ENCODE results near the gene SH3RF2. TPM values are rescaled to one million over a fixed set of nuclear protein-coding genes. Genes with fewer than 3 reads are reported as not detected.
"Not testable (repeated sequence)": the region's sequence is repeated elsewhere in the genome, so short reads cannot be mapped to it uniquely, and the experiment has no call there.

The SH3RF2 gene
- total RNA-seq, 2 experiments from 2014 or later = 0.12 TPM; not detected in 1

DNA sequence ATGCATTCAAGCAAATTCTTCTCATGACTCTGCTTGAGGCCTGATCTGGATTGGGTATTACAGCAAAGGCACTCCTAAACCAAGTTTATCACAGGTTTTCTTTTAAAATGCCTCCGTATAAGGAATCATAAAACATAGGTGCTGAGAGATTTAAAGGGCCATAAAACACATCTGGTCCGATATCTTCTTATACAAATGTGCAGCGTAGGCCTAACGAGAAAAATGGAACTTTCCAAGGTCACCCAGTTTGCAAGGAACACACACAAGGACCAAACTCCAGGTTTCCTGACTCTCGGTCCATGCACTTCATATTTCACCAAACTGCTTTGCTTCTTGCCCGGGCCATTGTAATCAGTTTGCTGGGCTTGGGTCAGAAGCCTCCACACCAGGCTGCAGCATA is 22.1 kb downstream of the SH3RF2 start:
- ChIA-PET CTCF (no interaction called here), POLR2A (no interaction called here)
- Mint-ChIP-seq H3K36me3 (no peaks in the 10 kb centered on the region), H3K27ac (no peak overlapping the region), H3K27me3 (peaks cover 6% of the 10 kb centered on the region), H3K4me3 (no peak overlapping the region), H3K9me3 (no peaks in the 10 kb centered on the region), H3K4me1 (ENCODE audit: low read depth) (no peaks in the 10 kb centered on the region)
- no peak for DNase-seq
- intact Hi-C loops (cut with micrococcal nuclease) = no loop called here

DNA sequence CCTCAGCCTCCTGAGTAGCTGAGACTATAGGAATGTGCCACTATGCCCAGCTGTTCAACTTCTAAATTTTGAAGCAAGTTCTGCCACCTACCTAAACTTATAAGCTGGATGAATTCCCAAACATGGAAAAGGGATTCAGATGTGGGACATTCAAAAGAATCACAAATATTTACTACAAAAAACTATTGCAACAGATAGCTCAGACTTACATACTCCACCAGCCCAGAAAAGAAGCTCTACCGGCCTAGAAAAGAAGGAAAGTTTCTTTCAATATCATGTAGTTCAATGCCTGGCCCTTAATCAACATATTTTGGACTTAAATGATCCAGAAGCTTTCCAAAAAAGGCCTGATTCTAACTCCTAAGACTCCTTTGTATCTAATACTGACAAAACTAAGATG is 23.8 kb downstream of the SH3RF2 start:
- no peaks in the 10 kb centered on the region for H3K9me3 Mint-ChIP-seq
- DNase-seq = no peak
- no peaks in the 10 kb centered on the region for H3K27me3 Mint-ChIP-seq
- H3K27ac Mint-ChIP-seq = no peak overlapping the region
- intact Hi-C loops (cut with micrococcal nuclease) = no loop called here
- H3K4me3 Mint-ChIP-seq = no peak overlapping the region
- no peaks in the 10 kb centered on the region for H3K4me1 Mint-ChIP-seq (ENCODE audit: low read depth)
- H3K36me3 Mint-ChIP-seq = no peaks in the 10 kb centered on the region
- POLR2A ChIA-PET = no interaction called here
- CTCF ChIA-PET = no interaction called here

DNA sequence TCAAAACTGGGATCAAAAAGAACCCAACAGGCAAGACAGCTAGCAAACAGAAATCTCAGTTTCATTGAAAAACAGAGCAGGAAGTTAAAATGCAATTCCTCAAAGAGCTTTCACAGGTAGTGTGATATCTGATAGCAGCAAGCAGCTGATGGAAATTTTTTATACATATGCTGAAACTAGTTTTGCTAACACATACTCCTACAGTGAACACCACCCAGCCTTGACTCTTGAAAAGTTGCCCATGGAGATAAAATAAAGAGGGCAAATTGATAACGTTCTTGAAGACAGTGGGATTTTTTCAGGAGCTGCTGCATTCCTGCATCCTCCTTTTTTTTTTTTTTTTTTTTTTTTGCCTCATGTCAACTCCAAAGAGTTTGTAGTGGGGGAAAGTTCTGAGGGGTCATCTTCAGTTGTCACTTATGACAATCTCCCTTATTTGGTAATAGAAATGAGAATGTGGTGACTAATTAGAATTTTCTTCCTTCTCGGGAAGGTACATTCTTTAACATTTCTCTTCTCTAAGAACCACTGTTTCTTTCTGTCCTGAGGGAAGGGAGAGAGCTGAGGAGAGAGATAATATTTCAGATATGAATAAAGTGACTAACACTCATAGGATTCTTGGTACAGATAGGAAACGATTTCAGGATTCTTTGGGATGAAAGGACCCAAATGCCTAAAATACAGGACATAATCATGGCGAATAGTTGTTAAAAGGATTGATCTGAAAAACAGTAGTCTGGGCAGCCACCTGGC is 24.6 kb downstream of the SH3RF2 start:
- CTCF ChIA-PET = no interaction called here
- H3K36me3 Mint-ChIP-seq = no peaks in the 10 kb centered on the region
- no peak for DNase-seq
- POLR2A ChIA-PET = no interaction called here
- no peak overlapping the region for H3K4me3 Mint-ChIP-seq
- H3K9me3 Mint-ChIP-seq = no peaks in the 10 kb centered on the region
- intact Hi-C loops (cut with micrococcal nuclease) = no loop called here
- no peaks in the 10 kb centered on the region for H3K27me3 Mint-ChIP-seq
- H3K4me1 Mint-ChIP-seq (ENCODE audit: low read depth) = no peaks in the 10 kb centered on the region
- H3K27ac Mint-ChIP-seq = no peak overlapping the region

DNA sequence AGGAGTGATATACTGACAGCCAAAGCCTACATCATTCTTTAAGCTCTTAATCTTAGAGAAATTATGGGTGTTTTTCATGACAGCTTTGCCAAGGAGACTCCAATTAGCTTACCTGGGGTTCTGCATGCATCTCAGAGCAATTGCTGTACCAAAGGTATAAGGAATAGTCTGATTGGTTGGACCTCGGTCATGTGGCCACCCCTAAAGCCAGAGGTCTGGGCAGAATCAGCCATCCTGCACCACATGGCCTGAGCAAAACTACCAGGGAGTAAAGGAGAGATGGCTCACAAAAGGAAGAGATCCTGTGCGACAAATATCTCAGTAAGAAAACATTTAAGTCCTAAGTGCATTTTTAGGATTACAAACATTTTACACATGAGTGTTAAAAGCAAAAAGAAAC is 25.6 kb downstream of the SH3RF2 start:
- ChIA-PET POLR2A (no interaction called here), CTCF (no interaction called here)
- intact Hi-C loops (cut with micrococcal nuclease) = no loop called here
- no peaks in the 10 kb centered on the region for H3K4me1 Mint-ChIP-seq (ENCODE audit: low read depth)
- DNase-seq = no peak
- no peaks in the 10 kb centered on the region for H3K36me3 Mint-ChIP-seq
- no peak overlapping the region for H3K4me3 Mint-ChIP-seq
- no peak overlapping the region for H3K27ac Mint-ChIP-seq
- H3K27me3 Mint-ChIP-seq = no peaks in the 10 kb centered on the region
- H3K9me3 Mint-ChIP-seq = no peaks in the 10 kb centered on the region

DNA sequence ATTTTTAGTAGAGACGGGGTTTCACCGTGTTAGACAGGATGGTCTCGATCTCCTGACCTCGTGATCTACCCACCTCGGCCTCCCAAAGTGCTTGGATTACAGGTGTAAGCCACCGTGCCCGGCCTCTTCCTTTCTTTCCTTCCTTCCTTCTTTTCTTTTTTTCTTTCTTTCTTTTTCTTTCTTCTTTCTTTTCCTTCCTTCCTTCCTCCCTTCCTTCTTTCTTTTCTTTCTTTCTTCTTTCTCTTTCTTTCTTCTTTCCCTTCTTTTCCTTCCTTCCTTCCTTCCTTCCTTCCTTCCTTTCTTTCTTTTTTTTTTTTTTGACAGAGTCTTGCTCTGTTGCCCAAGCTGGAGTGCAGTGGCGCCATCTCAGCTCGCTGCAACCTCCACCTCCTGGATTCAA is 27.6 kb downstream of the SH3RF2 start:
- intact Hi-C loops (cut with micrococcal nuclease); POLR2A ChIA-PET; H3K27ac Mint-ChIP-seq; CTCF ChIA-PET; H3K9me3 Mint-ChIP-seq; H3K36me3 Mint-ChIP-seq; H3K27me3 Mint-ChIP-seq; H3K4me3 Mint-ChIP-seq; DNase-seq; H3K4me1 Mint-ChIP-seq (ENCODE audit: low read depth): not testable (repeated sequence)

DNA sequence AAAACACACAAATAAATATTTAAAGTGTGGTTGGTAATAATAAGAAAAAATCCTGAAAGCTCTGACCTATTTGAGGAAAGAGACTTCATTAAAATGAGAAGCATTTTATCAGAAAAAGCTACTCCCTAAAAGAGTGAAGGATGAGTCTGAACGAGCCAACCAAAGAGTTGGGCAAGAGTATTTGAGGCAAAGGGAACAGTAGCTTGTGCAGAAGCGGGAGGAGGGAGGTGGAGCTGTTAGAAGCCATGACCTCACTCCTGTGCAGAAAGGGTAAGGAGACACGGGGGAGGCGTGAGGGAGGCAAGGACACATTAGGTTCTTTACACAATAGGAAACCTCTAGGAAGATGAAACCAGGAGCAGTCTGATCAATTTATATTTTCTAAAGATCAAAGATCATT is 29.4 kb downstream of the SH3RF2 start:
- Mint-ChIP-seq H3K9me3 (no peaks in the 10 kb centered on the region), H3K4me1 (ENCODE audit: low read depth) (no peaks in the 10 kb centered on the region), H3K36me3 (no peaks in the 10 kb centered on the region), H3K4me3 (no peak overlapping the region), H3K27me3 (no peaks in the 10 kb centered on the region), H3K27ac (no peak overlapping the region)
- intact Hi-C loops (cut with micrococcal nuclease) = no loop called here
- ChIA-PET CTCF (no interaction called here), POLR2A (interaction anchor here (0.7 kb wide), 1 partner anchor 111 kb away, joined by 3 read pairs; no protein-coding TSS in a partner anchor)
- DNase-seq = no peak

DNA sequence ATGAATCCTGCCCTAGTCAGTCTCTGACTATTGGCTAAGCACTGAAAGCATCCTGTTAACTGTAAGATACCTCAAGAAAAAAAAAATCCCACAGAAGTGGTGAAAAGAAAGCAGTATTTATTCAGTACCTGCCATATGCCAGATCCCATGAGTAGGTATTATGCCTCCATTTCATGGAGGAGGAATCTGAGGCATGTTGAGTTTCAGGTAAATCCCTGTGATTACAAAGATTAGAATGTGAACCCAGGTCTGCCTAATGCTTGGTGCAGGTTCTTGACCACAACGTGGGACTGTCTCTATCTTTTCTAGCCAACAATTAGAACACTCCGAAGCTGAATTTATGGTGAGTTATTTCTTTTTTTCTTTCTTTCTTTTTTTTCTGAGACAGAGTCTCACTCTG is 30.9 kb downstream of the SH3RF2 start:
- H3K4me3 Mint-ChIP-seq = no peak overlapping the region
- intact Hi-C loops (cut with micrococcal nuclease) = no loop called here
- H3K27me3 Mint-ChIP-seq = no peaks in the 10 kb centered on the region
- H3K27ac Mint-ChIP-seq = no peak overlapping the region
- DNase-seq = no peak
- no peaks in the 10 kb centered on the region for H3K9me3 Mint-ChIP-seq
- no peaks in the 10 kb centered on the region for H3K36me3 Mint-ChIP-seq
- CTCF ChIA-PET = no interaction called here
- POLR2A ChIA-PET = no interaction called here
- H3K4me1 Mint-ChIP-seq (ENCODE audit: low read depth) = no peaks in the 10 kb centered on the region

DNA sequence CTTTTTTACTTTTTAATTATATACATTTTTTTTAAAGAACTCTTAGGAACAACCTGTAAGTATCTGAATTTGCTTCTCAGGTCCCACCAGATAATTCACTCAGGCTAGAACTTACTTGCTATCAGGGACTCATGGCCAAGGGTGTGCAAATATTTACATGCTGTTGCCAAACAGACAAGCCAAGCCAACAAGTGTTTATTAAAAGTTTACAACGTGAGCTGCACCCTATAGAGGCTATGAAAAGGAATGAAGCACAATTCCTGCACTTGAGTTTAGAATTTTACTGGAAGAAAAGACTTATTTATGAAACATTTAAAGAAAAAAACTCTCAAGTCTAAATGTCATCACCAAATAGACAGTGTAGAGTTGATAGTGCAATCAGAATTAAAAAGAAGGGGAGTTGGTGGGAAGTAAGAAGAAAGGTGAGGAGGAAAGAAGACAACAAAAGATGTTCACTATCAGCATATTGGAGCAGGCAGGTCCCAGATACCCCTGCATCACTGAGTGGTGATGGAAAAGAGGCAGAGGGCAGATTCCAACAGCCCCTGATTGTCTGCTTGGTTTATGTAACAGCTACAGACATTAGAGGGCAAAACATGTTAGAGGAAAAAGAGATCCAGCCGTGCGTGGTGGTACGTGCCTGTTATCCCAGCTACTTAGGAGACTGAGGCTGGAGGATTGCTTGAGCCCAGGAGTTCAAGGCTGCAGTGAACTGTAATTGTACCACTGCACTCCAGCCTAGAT is 32.8 kb downstream of the SH3RF2 start:
- Mint-ChIP-seq H3K36me3 (no peaks in the 10 kb centered on the region), H3K4me1 (ENCODE audit: low read depth) (no peaks in the 10 kb centered on the region), H3K4me3 (no peak overlapping the region), H3K27me3 (peaks cover 2% of the 10 kb centered on the region), H3K27ac (no peak overlapping the region), H3K9me3 (no peaks in the 10 kb centered on the region)
- ChIA-PET CTCF (interaction anchor here (1.0 kb wide), 1 partner anchor 31 kb away, joined by 3 read pairs; no protein-coding TSS in a partner anchor), POLR2A (no interaction called here)
- intact Hi-C loops (cut with micrococcal nuclease) = no loop called here
- DNase-seq = no peak

DNA sequence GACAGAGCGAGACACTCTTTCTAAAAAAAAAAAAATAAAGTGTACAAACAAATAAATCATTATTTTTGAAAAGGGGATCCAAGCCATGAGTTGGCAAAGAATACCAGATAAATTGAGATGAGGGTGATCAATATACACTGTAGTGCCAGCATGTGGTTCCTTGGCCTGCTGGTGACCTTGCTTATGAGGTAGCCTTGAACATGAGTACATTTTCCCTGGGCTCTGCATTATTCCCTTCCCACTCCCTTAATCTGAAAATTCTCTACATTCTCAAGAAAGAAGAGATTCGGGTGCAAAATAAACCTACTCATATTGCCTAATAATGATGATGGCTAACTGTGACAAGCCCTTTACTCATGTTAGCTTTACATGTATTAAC is 33.3 kb downstream of the SH3RF2 start:
- no peaks in the 10 kb centered on the region for H3K36me3 Mint-ChIP-seq
- ChIA-PET POLR2A (no interaction called here), CTCF (interaction anchor here (1.0 kb wide), 1 partner anchor 30 kb away, joined by 3 read pairs; no protein-coding TSS in a partner anchor)
- no peak overlapping the region for H3K27ac Mint-ChIP-seq
- intact Hi-C loops (cut with micrococcal nuclease) = no loop called here
- no peaks in the 10 kb centered on the region for H3K4me1 Mint-ChIP-seq (ENCODE audit: low read depth)
- H3K4me3 Mint-ChIP-seq = no peak overlapping the region
- DNase-seq = no peak
- H3K9me3 Mint-ChIP-seq = no peaks in the 10 kb centered on the region
- peaks cover 2% of the 10 kb centered on the region for H3K27me3 Mint-ChIP-seq

DNA sequence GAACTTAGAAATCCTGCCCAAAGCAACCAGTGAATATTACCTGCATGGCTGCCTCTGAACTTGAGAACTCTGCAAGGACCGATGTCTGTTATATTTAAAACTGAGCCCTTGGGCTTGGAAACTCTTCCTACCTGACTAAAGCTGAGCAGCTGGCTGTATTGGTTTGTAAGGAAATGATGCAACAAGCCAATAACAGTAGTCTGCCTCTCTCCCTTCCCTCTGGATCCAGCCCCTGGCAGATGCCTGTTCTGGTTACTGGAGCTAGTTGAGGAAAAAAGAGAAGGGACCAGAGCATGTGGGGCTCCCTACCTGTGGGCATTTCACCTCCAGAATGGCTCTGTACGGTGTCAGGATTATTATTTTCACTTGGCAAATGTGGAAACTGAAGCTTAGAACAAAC is 34.7 kb downstream of the SH3RF2 start:
- CTCF ChIA-PET = no interaction called here
- no peaks in the 10 kb centered on the region for H3K4me1 Mint-ChIP-seq (ENCODE audit: low read depth)
- DNase-seq = no peak
- intact Hi-C loops (cut with micrococcal nuclease) = no loop called here
- POLR2A ChIA-PET = no interaction called here
- no peaks in the 10 kb centered on the region for H3K36me3 Mint-ChIP-seq
- no peak overlapping the region for H3K4me3 Mint-ChIP-seq
- H3K27me3 Mint-ChIP-seq = peaks cover 2% of the 10 kb centered on the region
- H3K27ac Mint-ChIP-seq = no peak overlapping the region
- no peaks in the 10 kb centered on the region for H3K9me3 Mint-ChIP-seq

DNA sequence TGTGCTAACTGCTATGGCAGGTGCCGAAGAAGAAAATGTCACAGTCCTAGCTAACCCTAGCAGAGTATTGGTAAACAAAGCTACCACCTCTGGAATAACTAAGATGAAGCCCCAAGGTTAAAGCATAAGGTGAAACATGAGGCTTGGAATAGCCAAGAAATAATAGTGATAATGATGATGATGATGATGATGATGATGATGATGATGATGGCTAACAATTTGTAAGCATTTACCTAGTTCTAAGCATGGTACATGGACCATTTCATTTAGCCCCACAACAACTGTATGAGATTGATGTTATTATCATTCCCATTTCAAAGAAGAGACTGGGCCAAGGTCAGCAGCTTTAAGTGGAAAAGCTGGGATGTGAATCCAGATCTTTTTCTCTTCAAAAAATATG is 35.3 kb downstream of the SH3RF2 start:
- CTCF ChIA-PET = no interaction called here
- no peak overlapping the region for H3K4me3 Mint-ChIP-seq
- POLR2A ChIA-PET = no interaction called here

DNA sequence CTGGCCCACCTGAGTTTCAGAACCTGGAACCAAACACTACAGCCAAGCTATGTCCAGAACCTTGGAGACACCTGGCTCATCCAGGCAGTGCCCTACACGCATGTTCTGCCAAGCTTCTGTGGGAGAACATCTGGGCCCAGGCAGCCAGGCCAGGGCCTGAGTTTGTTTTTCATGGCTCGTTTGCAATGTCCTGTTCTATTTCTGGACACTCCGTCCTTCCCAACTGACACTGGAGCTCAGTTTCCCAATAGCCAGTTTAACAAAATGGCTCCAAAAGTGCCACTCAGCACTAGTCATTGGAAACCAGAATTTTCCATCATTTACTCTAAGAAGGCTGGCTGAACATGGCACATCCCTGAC is 38.6 kb downstream of the SH3RF2 start:
- no peaks in the 10 kb centered on the region for H3K36me3 Mint-ChIP-seq
- peaks cover 2% of the 10 kb centered on the region for H3K27me3 Mint-ChIP-seq
- no peak for DNase-seq
- H3K27ac Mint-ChIP-seq = no peak overlapping the region
- ChIA-PET CTCF (no interaction called here), POLR2A (interaction anchor here (1.2 kb wide), 1 partner anchor 29 kb away, joined by 4 read pairs; no protein-coding TSS in a partner anchor)
- no peak overlapping the region for H3K4me3 Mint-ChIP-seq
- H3K4me1 Mint-ChIP-seq (ENCODE audit: low read depth) = no peaks in the 10 kb centered on the region
- intact Hi-C loops (cut with micrococcal nuclease) = loop anchor here (5.0 kb wide), 1 partner anchor 38 kb away; the partner anchor contains the start of gene SH3RF2
- H3K9me3 Mint-ChIP-seq = no peaks in the 10 kb centered on the region

More for the DNA sequence above, 35.3 kb downstream of the SH3RF2 start:
- no peaks in the 10 kb centered on the region for H3K9me3 Mint-ChIP-seq
- no peak for DNase-seq
- peaks cover 2% of the 10 kb centered on the region for H3K27me3 Mint-ChIP-seq
- no peak overlapping the region for H3K27ac Mint-ChIP-seq
- intact Hi-C loops (cut with micrococcal nuclease) = no loop called here
- no peaks in the 10 kb centered on the region for H3K4me1 Mint-ChIP-seq (ENCODE audit: low read depth)
- H3K36me3 Mint-ChIP-seq = no peaks in the 10 kb centered on the region

All from activated CD4-positive, alpha-beta memory T cell treated with anti-CD3 and anti-CD28 coated beads for 36 hours (primary cell).